ENCODE measurements around the gene PLEKHF1.
A peak's percentile ranks its signal among the peaks of the same experiment; 100 is the strongest.
"Not testable (repeated sequence)": the region's sequence is repeated elsewhere in the genome, so short reads cannot be mapped to it uniquely, and the experiment has no call there.

PLEKHF1 gene

DNA sequence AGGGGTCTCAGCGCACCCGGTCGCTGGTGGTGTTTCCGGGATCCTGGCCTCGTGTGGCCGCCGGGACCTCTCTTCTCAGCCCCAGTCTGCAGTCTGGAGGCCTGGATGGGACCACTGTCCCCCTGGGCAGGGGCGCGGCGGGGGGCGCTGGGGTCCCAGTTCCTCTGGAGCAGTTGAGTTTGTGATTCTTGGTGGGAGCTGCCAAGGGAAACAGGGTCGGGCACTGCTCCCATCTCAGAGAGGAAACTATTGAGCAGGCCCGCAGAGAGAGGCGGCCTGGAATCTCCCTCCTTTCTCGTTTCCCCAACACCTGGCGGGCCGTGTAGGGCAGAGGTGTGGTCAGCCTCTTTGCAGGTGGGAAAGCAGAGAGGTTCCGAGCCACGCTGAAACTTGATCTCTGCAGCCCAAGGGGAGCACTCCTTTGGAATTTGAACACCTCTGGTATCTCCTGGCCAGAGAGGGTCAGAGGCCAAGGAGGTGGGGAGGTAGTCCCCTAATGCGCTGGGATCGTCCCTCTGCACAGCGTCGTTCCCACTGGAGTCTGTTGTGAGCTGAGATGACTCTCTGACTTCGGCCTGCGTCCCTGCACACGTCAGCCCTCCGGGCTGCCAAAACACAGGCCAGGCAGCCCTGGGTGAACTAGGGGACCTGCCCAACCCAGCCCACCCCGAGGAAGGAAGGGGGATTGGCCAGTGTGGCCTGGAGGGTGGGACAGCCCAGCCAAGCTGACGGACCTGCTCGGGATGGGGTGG lies 741 bp downstream of the PLEKHF1 start:
- peaks cover 14% of the 10 kb centered on the region for H3K4me1 ChIP-seq (ENCODE audit: control insufficient read depth, insufficient read depth, low read length)
- WGBS, 2 experiments: 2% methylated on average over 30 of the region's 30 CpGs
- peak overlapping the region; percentile 59 for H3K4me3 ChIP-seq (ENCODE audit: insufficient read depth, low read depth, low read length)
- peaks cover 53% of the 10 kb centered on the region for H3K27me3 ChIP-seq (ENCODE audit: control insufficient read depth, insufficient read depth, low read length, poor library complexity, severe bottlenecking)
- H3K36me3 ChIP-seq (ENCODE audit: control insufficient read depth, insufficient read depth, low read length): no peaks in the 10 kb centered on the region
- no peaks in the 10 kb centered on the region for H3K9me3 ChIP-seq (ENCODE audit: control insufficient read depth, low read length)
- H3K27ac ChIP-seq (ENCODE audit: insufficient read depth, low read depth, low read length, poor library complexity, severe bottlenecking): no peak overlapping the region

DNA sequence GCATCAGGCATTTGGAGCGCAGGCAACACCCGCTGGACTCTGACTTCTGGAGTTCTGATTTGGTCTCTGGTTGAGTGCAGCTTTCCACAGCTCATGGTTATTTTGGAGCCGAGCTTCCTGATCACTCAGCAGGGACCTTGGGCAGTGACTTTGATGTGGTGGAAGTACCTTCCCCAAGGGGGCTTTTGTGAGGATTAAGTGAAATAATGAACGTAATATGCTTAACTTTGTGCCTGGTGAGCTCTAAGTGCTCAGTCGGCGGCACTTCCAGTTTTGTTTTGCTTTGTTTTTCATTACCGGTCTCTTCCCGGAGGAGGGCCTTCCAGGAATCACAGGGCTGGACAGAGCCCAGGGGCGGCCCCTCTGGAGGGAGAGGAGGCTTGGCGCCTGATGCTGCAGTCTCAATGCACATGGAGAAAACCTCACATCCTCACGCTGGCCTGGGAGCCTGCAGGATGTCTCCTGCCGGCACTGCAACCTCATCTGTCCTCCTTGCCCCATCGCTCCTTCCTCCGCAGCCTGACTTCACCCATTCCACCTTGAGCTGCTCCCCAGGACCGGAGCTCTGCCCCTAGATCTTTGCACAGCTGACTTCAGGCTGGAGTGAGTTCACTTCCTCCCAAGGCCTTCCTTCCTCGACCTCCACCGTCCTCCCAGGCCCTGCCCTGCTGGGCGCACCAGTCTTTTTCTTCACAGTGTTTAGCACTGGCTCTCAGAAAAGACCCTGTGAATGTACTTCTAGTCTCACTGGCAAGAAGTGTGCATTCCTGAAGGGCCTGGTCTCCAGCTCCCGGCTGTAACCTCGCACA lies 1.5 kb downstream of the PLEKHF1 start:
- peak overlapping the region; percentile 11 for H3K4me3 ChIP-seq (ENCODE audit: insufficient read depth, low read depth, low read length)
- peaks cover 14% of the 10 kb centered on the region for H3K4me1 ChIP-seq (ENCODE audit: control insufficient read depth, insufficient read depth, low read length)

DNA sequence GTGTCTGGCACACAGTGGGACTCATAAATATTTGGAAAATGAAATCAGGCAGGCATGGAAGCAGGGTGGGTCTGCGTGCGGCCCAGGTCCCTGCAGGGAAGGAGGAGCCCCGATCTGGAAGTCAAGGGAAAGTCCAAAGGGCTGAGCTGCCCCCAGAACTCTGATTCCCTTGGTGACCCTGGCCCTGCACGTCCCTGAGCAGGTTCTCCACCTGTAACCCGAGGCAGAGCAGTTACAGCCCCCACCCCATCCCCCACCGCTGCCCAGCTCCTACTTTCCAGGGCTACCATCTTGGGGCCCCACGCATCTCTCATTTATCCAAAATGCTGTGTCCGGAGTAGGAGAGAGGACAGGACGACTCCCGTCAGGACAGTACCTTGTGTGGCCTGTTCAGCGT lies 2.1 kb downstream of the PLEKHF1 start:
- H3K4me1 ChIP-seq (ENCODE audit: control insufficient read depth, insufficient read depth, low read length): peaks cover 14% of the 10 kb centered on the region
- 85% methylated on average over 11 of the region's 11 CpGs for WGBS, 2 experiments
- no peak overlapping the region for H3K27ac ChIP-seq (ENCODE audit: insufficient read depth, low read depth, low read length, poor library complexity, severe bottlenecking)
- H3K4me3 ChIP-seq (ENCODE audit: insufficient read depth, low read depth, low read length): no peak overlapping the region
- H3K9me3 ChIP-seq (ENCODE audit: control insufficient read depth, low read length): no peaks in the 10 kb centered on the region
- peaks cover 53% of the 10 kb centered on the region for H3K27me3 ChIP-seq (ENCODE audit: control insufficient read depth, insufficient read depth, low read length, poor library complexity, severe bottlenecking)
- no peaks in the 10 kb centered on the region for H3K36me3 ChIP-seq (ENCODE audit: control insufficient read depth, insufficient read depth, low read length)

More for the DNA sequence above, 1.5 kb downstream of the PLEKHF1 start:
- peaks cover 53% of the 10 kb centered on the region for H3K27me3 ChIP-seq (ENCODE audit: control insufficient read depth, insufficient read depth, low read length, poor library complexity, severe bottlenecking)
- no peaks in the 10 kb centered on the region for H3K36me3 ChIP-seq (ENCODE audit: control insufficient read depth, insufficient read depth, low read length)
- no peaks in the 10 kb centered on the region for H3K9me3 ChIP-seq (ENCODE audit: control insufficient read depth, low read length)
- no peak overlapping the region for H3K27ac ChIP-seq (ENCODE audit: insufficient read depth, low read depth, low read length, poor library complexity, severe bottlenecking)
- WGBS, 2 experiments: 24 to 26% methylated on average over 20 of the region's 20 CpGs

DNA sequence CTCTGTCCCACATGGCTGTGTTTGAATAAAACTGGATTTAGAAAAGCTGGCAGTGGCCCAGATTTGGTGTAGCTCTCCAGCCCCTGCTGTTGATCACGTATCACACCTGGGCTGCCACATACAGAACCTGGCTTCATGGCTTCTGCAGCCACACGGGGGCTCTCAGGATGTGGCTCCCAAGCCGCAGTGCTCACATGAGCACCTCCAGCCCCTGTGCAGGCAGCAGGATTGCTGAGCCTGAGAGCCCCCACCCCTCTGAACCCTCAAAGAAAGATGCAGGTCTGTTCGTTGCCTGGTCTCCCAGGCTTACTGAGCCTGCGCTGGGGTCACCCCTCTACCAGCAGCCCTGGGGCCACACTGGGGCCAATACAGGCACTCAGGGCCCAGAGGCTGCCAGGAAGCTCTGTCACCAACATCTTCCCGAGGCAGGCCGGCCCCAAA lies 2.7 kb downstream of the PLEKHF1 start:
- H3K4me3 ChIP-seq (ENCODE audit: insufficient read depth, low read depth, low read length): no peak overlapping the region
- H3K36me3 ChIP-seq (ENCODE audit: control insufficient read depth, insufficient read depth, low read length): no peaks in the 10 kb centered on the region
- peaks cover 14% of the 10 kb centered on the region for H3K4me1 ChIP-seq (ENCODE audit: control insufficient read depth, insufficient read depth, low read length)
- H3K27ac ChIP-seq (ENCODE audit: insufficient read depth, low read depth, low read length, poor library complexity, severe bottlenecking): no peak overlapping the region
- 89% methylated on average over 7 of the region's 7 CpGs for WGBS, 2 experiments
- H3K27me3 ChIP-seq (ENCODE audit: control insufficient read depth, insufficient read depth, low read length, poor library complexity, severe bottlenecking): peaks cover 48% of the 10 kb centered on the region
- no peaks in the 10 kb centered on the region for H3K9me3 ChIP-seq (ENCODE audit: control insufficient read depth, low read length)

DNA sequence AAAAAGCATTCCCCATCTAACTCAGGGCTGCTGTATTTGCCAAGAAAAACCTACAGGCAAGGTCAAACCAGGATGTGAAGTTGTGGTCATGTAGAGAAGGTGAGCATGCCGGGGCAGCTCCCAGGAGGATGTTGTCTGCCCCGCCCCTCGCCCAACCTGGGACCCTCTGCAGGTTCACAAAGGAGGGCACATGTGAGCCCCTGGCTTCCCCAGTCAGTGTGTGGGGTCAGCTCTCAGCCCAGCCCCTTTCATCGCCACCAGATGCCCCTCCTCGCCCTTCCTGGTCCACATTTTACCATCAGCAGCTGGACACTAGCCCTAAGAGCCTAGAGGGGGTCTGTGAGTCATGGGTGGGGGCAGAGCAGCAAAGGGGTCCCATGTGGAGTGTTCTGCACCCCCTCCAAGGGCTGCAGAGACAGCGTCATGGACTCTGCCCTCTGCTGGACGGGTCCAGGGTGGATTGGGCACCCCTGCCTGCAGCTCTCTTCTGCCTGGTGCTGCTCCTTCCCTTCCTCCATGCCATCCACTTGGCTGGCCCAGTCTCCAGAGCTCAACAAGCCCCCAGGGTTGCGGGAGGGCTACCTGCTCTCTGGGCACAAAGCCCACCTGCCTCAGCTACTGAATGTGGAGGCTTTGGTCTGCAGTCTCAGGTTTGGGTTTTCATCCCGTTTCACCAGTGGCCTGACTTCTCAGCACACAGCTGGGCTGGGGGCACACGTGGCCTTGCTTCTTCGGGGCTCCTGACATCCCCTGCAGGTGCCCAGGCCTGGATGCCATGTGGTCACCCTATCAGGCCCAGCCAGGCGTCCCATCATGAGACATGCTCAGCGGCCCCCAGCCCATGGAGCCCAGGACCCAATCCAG lies 3.7 kb downstream of the PLEKHF1 start:
- no peaks in the 10 kb centered on the region for H3K9me3 ChIP-seq (ENCODE audit: control insufficient read depth, low read length)
- WGBS, 2 experiments: 83 to 89% methylated on average over 13 of the region's 13 CpGs
- no peak overlapping the region for H3K27ac ChIP-seq (ENCODE audit: insufficient read depth, low read depth, low read length, poor library complexity, severe bottlenecking)
- H3K36me3 ChIP-seq (ENCODE audit: control insufficient read depth, insufficient read depth, low read length): no peaks in the 10 kb centered on the region
- H3K4me1 ChIP-seq (ENCODE audit: control insufficient read depth, insufficient read depth, low read length): peaks cover 14% of the 10 kb centered on the region
- H3K4me3 ChIP-seq (ENCODE audit: insufficient read depth, low read depth, low read length): no peak overlapping the region
- H3K27me3 ChIP-seq (ENCODE audit: control insufficient read depth, insufficient read depth, low read length, poor library complexity, severe bottlenecking): peaks cover 37% of the 10 kb centered on the region

DNA sequence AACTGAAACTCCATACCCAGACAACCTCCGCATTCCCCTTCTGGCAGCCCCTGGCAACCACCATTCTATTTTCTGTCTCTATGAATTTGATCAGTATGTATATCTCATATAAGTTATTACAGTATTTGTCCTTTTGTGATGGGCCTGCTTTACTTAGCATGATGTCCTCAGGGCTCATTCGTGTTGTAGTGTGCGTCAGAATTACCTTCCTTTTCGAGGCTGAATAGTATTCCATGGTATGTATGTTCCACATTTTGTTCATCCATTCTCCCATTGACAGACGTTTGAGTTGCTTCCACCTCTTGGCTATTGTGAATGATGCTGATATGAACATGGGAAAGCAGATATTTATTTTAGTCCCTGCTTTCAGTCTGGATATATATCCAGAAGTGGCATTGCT lies 5.0 kb downstream of the PLEKHF1 start:
- Histone ChIP-seq H3K27me3 (ENCODE audit: control insufficient read depth, insufficient read depth, low read length, poor library complexity, severe bottlenecking) (peaks cover 24% of the 10 kb centered on the region), H3K9me3 (ENCODE audit: control insufficient read depth, low read length) (no peaks in the 10 kb centered on the region), H3K4me3 (ENCODE audit: insufficient read depth, low read depth, low read length) (no peak overlapping the region), H3K36me3 (ENCODE audit: control insufficient read depth, insufficient read depth, low read length) (no peaks in the 10 kb centered on the region), H3K27ac (ENCODE audit: insufficient read depth, low read depth, low read length, poor library complexity, severe bottlenecking) (no peak overlapping the region), H3K4me1 (ENCODE audit: control insufficient read depth, insufficient read depth, low read length) (peaks cover 14% of the 10 kb centered on the region)
- whole genome bisulfite sequencing, 2 experiments: 92 to 97% methylated on average over 5 of the region's 5 CpGs

DNA sequence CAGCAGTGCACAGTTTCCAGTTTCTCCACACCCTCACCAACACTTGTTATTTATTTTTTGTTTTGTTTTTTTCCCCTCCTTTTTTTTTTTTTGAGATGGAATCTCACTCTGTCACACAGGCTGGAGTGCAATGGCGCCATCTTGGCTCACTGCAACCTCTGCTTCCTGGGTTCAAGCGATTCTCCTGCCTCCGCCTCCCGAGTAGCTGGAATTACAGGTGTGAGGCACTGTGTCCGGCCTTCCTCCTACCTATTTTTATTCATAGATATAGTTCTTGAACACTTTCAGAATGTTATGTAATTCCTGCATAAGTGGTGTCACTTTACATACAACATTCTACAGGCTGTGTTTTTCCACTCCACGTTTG lies 5.7 kb downstream of the PLEKHF1 start:
- not testable (repeated sequence) for H3K27ac ChIP-seq (ENCODE audit: insufficient read depth, low read depth, low read length, poor library complexity, severe bottlenecking); H3K36me3 ChIP-seq (ENCODE audit: control insufficient read depth, insufficient read depth, low read length); H3K9me3 ChIP-seq (ENCODE audit: control insufficient read depth, low read length); H3K4me3 ChIP-seq (ENCODE audit: insufficient read depth, low read depth, low read length); H3K4me1 ChIP-seq (ENCODE audit: control insufficient read depth, insufficient read depth, low read length)
- H3K27me3 ChIP-seq (ENCODE audit: control insufficient read depth, insufficient read depth, low read length, poor library complexity, severe bottlenecking): peaks cover 17% of the 10 kb centered on the region
- 94 to 96% methylated on average over 6 of the region's 6 CpGs for WGBS, 2 experiments

DNA sequence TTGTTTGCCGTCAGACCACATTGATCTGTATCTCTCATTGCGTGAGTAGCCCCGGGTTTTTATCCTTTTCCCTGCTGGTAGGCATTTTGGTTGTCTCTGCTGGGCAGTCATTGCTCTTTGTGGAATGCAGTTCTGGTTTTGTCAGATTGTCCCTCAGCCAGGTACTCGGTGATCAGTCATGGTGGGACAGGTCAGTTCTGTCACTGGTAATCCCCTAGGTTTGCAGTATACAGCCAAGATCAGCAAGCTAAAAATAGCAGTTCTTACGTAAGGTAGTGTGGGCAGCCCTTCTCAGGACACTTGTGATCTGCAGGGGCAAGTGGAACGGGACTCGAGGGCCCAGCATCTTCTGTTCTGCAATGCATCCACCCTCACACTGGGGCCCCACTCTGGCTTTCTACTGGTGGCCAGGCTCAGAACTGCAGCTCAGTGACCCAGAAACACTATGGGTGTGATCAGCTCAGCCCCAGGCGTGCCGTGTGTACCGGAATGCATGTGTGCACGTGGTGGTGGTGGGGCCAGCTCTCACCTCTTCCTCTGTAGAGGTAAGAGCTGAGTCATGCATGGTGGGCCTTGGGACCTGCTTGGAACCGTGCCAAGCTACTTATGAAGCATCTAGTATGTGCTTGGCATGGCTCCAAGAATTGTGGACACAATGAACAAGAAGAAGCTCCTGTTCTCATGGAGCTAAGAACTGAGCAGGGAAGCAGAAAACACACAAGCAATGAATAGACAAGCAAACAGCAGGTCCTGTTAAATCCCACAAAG lies 6.3 kb downstream of the PLEKHF1 start:
- no peak overlapping the region for H3K27ac ChIP-seq (ENCODE audit: insufficient read depth, low read depth, low read length, poor library complexity, severe bottlenecking)
- H3K9me3 ChIP-seq (ENCODE audit: control insufficient read depth, low read length): no peaks in the 10 kb centered on the region
- H3K36me3 ChIP-seq (ENCODE audit: control insufficient read depth, insufficient read depth, low read length): no peaks in the 10 kb centered on the region
- H3K4me3 ChIP-seq (ENCODE audit: insufficient read depth, low read depth, low read length): no peak overlapping the region
- WGBS, 2 experiments: 92 to 93% methylated on average over 12 of the region's 12 CpGs
- peaks cover 11% of the 10 kb centered on the region for H3K27me3 ChIP-seq (ENCODE audit: control insufficient read depth, insufficient read depth, low read length, poor library complexity, severe bottlenecking)
- peaks cover 9% of the 10 kb centered on the region for H3K4me1 ChIP-seq (ENCODE audit: control insufficient read depth, insufficient read depth, low read length)

DNA sequence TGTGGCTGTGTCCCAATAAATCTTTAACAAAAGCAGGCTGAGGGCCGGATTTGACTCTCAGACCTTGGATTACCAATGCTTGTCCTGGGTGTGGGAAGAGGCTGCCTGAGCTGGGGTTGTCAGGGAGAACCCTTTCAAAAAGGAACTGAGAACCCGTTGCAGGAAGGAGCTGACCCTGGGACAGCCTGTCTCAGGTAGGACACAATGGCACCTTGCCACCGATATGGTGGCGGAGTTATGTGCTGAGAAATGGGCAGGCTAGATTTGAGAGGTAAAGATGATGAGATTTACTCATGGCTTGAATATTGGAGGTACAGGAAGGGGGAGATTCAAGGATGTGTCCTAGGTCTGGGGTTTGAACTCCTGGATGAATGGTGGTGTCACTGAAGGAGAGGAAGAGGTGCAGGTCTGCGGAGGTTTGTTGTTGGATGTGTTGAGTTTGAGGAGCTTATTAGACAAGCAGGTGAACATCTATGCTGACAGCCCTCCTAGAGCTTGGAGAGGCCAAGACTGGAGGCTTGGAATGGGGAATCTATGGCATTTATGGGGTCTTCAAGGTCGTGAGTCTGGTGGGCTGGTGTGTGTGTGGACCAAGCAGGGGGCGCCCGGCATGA lies 7.2 kb downstream of the PLEKHF1 start:
- Histone ChIP-seq H3K9me3 (ENCODE audit: control insufficient read depth, low read length) (no peaks in the 10 kb centered on the region), H3K27me3 (ENCODE audit: control insufficient read depth, insufficient read depth, low read length, poor library complexity, severe bottlenecking) (peaks cover 2% of the 10 kb centered on the region), H3K4me3 (ENCODE audit: insufficient read depth, low read depth, low read length) (no peak overlapping the region), H3K27ac (ENCODE audit: insufficient read depth, low read depth, low read length, poor library complexity, severe bottlenecking) (no peak overlapping the region), H3K4me1 (ENCODE audit: control insufficient read depth, insufficient read depth, low read length) (peaks cover under 1% of the 10 kb centered on the region), H3K36me3 (ENCODE audit: control insufficient read depth, insufficient read depth, low read length) (no peaks in the 10 kb centered on the region)
- WGBS, 2 experiments: 86 to 87% methylated on average over 8 of the region's 8 CpGs
